Kidney (tissue), 14 donors: ENCODE measurements around the gene CENPX. TPM values are rescaled to one million over a fixed set of nuclear protein-coding genes. Genes with fewer than 3 reads are reported as not detected.
A peak's percentile ranks its signal among the peaks of the same experiment; 100 is the strongest.

Source experiments
- DNase-seq, 5 donors: peaks; one replicate each; pipeline ENCODE4 v3.0.0-alpha.2; 2013 to 2020
- FAIRE-seq: peaks from 2 replicates; lab custom pipeline; 2012; peaks lifted over from hg19 to GRCh38; lab: Jason Lieb, UNC
- H3K27ac ChIP-seq, 2 donors: one replicate each; pipeline ENCODE4 v1.7.0; 2013; ENCODE audit warnings: low read depth in 2 of 2, low read length in 2 of 2, inconsistent platforms in 1 of 2
- H3K27me3 ChIP-seq: one replicate; pipeline ENCODE4 v1.7.1; 2013; ENCODE audit warnings: low read length, inconsistent platforms; ENCODE audit not compliant: control insufficient read depth, insufficient read depth
- H3K36me3 ChIP-seq, 3 donors: one replicate each; pipeline versions ENCODE4 v1.7.0 to v1.7.1; 2013; ENCODE audit warnings: low read length in 3 of 3, control low read depth in 1 of 3, inconsistent platforms in 1 of 3; ENCODE audit not compliant: insufficient read depth in 3 of 3, control insufficient read depth in 2 of 3
- H3K4me1 ChIP-seq, 3 donors: one replicate each; pipeline versions ENCODE4 v1.7.0 to v1.7.1; 2013; ENCODE audit warnings: low read length in 3 of 3, inconsistent platforms in 1 of 3, low read depth in 1 of 3; ENCODE audit not compliant: control insufficient read depth in 2 of 3, insufficient read depth in 2 of 3
- H3K4me3 ChIP-seq, 3 donors: one replicate each; pipeline versions ENCODE4 v1.7.0 to v1.8.1; 2013; ENCODE audit warnings: low read length in 3 of 3, control low read depth in 1 of 3, inconsistent platforms in 1 of 3
- H3K9ac ChIP-seq, 3 donors: one replicate each; pipeline versions ENCODE4 v1.7.0 to v1.7.1; 2013; ENCODE audit warnings: low read length in 3 of 3, control low read depth in 1 of 3, inconsistent platforms in 1 of 3
- H3K9me3 ChIP-seq, 3 donors: one replicate each; pipeline versions ENCODE4 v1.7.0 to v1.7.1; 2013; ENCODE audit warnings: low read length in 3 of 3, control low read depth in 1 of 3, inconsistent platforms in 1 of 3; ENCODE audit not compliant: control insufficient read depth in 2 of 3, insufficient read depth in 1 of 3
- intact Hi-C: fragments of 100-400 bp; cut with DNase I; formaldehyde crosslinking; loops from one replicate; pipeline ENCODE4 v1.11.1; 2022
- polyA plus RNA-seq: library from polyadenylated mRNA; stranded (reverse); fragments of 350-450 nt; fragmentation: Illumina TruSeq; extraction: RNeasy Lipid Tissue Mini Kit (QIAGEN cat#74804); gene quantifications from one replicate; pipeline ENCODE4 v1.2.3, GENCODE V29; 2014; ENCODE audit warnings: low read depth, low replicate concordance; ENCODE audit not compliant: insufficient read depth
- total RNA-seq: library from RNA; stranded (reverse); fragmentation: NEBNext Ultra II Directional; extraction: Animal tissue kit (Norgen Biotek cat#: 25700); gene quantifications from one replicate; pipeline ENCODE4 v1.2.1, GENCODE V29; 2021
- TF ChIP-seq, protein P1 (sequence below): IDR thresholded peaks from 3 replicates; pipeline ENCODE4 v1.5.1; 2012; ENCODE audit warnings: mild to moderate bottlenecking, moderate library complexity, borderline replicate concordance; ENCODE audit not compliant: insufficient read depth; ENCODE audit errors: extremely low read depth
- donor health status: control.
- donor health status: control.
- donor health status: control.
- donor health status: control.
- donor health status: control.
- donor health status: DM: yes; HTN: yes; CAD: no.
- donor health status: Normal renal cell carcinoma (clear cell type).

CENPX gene
- total and polyA plus RNA-seq, 2 donors from 2014 or later = 36.9 to 93.2 TPM

DNA sequence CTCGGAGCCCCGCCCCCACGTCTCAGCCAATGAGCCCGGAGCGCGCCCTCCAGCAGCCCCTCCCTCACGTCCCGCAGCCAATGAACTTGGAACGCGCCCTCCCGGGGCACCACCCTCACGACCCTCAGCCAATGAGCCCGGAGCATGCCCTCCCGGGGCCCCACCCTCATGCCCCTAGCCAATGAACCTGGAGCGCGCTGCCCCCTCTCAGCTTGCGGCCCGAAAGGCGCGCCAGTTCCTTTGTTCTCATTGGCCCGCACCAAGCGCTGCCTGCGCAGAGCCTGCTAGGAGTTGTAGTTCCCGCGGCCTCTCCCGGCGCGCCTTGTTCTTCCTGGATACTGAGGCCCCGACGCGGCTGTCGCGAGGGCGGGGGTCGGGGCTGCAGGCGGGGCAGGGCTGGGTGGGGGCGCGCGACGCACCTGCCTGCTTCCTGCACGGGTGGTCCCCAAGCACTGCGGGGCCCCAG is 336 bp upstream of the CENPX start, which contains the start of gene LRRC45:
Gene LRRC45 (plus strand): TSS at position 325 of the 466 bp plus-strand sequence. CDS start 339 bp downstream, outside the sequence.
- no peaks in the 10 kb centered on the region for H3K36me3 ChIP-seq
- peaks cover 0 to 24% (median 6%) of the 10 kb centered on the region in 3 donors for H3K4me1 ChIP-seq
- no peak within 1 kb of the TSS for H3K27ac ChIP-seq
- FAIRE-seq = peak; percentile 98
- no peaks in the 10 kb centered on the region for H3K9me3 ChIP-seq
- intact Hi-C loops = no loop called here
- H3K4me3 ChIP-seq = peak within 1 kb of the TSS; percentile 52 to 70 (median 54)
- TF ChIP-seq, protein P1, sequence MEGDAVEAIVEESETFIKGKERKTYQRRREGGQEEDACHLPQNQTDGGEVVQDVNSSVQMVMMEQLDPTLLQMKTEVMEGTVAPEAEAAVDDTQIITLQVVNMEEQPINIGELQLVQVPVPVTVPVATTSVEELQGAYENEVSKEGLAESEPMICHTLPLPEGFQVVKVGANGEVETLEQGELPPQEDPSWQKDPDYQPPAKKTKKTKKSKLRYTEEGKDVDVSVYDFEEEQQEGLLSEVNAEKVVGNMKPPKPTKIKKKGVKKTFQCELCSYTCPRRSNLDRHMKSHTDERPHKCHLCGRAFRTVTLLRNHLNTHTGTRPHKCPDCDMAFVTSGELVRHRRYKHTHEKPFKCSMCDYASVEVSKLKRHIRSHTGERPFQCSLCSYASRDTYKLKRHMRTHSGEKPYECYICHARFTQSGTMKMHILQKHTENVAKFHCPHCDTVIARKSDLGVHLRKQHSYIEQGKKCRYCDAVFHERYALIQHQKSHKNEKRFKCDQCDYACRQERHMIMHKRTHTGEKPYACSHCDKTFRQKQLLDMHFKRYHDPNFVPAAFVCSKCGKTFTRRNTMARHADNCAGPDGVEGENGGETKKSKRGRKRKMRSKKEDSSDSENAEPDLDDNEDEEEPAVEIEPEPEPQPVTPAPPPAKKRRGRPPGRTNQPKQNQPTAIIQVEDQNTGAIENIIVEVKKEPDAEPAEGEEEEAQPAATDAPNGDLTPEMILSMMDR = no peak
- no peaks in the 10 kb centered on the region for H3K27me3 ChIP-seq
- peak; percentile 100 for DNase-seq
- H3K9ac ChIP-seq = peak within 1 kb of the TSS; percentile 22 to 73 (median 71)

DNA sequence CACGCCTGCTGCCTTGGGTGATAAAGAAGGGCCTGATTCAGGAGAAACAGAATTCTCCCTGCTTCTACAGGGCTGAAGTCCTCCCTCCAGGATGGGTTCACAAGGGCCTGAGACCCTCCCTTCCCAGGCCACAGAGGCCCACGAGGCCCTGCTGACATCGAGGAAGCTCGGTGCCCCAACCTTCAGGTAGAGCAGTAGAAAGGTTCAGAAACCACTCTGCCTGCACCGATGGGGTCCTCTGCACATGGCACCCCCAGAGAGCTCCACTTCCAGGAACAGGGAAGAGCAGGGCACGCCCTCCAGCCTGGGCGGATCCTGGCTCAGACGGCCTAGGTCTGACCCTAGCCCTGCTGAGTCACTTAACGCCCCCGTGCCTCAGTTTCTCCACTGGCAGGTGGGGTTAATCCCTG is 773 bp downstream of the CENPX start:
- Histone ChIP-seq H3K9me3 (no peaks in the 10 kb centered on the region), H3K36me3 (no peaks in the 10 kb centered on the region), H3K27ac (no peak overlapping the region), H3K9ac (peak overlapping the region in 2 of 3 donors; percentile 18 to 71), H3K4me1 (peaks cover 0 to 24% (median 6%) of the 10 kb centered on the region in 3 donors), H3K4me3 (peak overlapping the region; percentile 43 to 70 (median 54)), H3K27me3 (no peaks in the 10 kb centered on the region)
- no peak for FAIRE-seq
- intact Hi-C loops = no loop called here
- TF ChIP-seq, protein P1 = no peak
- no peak for DNase-seq

DNA sequence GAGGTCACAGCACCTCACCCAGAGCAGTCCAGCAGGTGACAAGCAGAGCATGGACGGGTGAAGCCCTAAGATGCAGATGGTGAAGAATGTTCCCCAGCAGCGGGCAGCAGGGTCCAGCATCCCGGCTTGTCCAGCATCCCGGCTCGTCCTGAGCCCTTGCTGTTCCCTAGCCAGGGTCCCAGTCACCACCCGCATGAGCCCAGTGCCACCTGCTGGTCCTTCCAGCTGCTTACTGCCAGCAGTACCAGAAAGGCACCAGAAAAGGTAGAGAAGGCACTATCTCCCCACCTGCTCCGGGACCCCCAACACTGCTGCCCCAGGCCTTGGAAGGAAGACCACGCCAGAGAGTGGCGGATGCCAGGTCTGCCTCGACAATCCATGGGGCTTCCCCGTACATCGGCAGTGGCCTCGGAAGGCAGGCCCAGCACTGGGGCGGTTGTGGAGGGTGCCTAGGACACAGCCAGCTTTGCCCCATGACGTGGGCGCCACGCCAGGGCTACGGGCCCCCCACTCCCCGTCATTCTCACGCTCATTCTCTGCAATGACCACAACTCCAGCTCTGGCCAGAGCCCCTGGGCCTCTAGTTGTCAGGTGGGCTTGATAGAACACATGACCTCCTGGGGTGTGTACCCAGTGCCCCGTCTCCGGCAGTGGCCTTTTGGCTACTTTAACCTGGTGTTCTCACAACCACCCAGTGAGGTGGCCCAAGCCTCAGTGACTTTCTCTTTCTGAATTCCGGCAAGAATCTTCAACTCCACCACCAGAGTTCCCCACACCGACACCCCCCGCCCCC is 1.4 kb downstream of the CENPX start:
- Histone ChIP-seq H3K9ac (peak overlapping the region in 1 of 3 donors; percentile 71), H3K36me3 (no peaks in the 10 kb centered on the region), H3K9me3 (no peaks in the 10 kb centered on the region), H3K4me1 (peaks cover 0 to 24% (median 6%) of the 10 kb centered on the region in 3 donors), H3K4me3 (peak overlapping the region in 1 of 3 donors; percentile 70), H3K27ac (no peak overlapping the region), H3K27me3 (no peaks in the 10 kb centered on the region)
- TF ChIP-seq, protein P1 = peak; percentile 80
- DNase-seq (peak in 3 of 5 donors; percentile 87 to 89 (median 88)), FAIRE-seq (no peak)
- intact Hi-C loops = no loop called here
